Measurements from ENCODE around the gene ZNF185. TPM values are rescaled to one million over a fixed set of nuclear protein-coding genes. Genes with fewer than 3 reads are reported as not detected.

Gene ZNF185
- 10 to 100 TPM; 48.3 to 53.0 (median 49.6) TPM for polyA plus RNA-seq (ENCODE audit: insufficient read length in 4 of 4)

DNA sequence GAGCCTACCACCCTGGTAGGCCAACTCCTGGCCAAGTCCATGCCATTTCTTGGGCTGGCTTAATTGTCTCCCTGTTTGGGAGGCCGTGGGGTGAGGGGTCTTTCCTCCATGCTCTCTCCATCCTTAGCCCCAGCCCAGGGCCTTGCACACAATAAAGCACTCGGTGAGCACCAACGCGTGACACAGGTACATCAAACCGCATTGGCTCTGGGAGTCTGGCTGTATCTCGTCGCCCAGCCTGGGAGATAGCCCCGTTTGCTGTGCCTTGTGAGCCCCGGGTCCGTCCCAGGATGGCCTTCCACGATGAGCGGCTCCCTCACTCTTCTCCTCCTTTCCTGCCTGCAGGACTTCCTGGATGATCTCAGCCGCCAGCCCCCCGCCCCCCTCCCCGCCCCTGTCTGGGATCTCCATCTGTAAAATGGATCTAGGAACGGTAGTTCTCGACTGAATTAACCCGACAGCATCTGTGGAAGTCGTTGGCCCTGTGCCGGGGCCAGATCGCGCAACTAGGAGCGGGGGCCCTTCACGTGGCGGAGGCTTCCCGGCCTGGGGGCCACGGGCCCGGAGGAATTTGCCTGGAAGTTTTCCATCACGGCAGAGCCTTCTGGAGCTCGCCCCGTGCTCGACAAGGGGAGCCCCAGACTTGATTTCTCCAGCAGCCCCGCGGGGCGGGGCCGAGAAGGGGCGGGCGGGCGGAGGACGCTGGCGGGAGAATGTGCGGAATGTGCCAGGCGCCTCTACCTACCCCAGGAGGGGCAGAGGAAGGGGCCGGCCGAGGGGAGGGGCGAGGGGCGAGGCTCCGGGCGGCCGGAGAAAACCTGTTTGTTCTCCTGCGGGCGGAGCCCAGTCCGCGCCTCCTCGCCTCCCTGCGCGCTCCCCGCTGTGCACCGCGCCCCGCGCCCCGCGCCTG, at the start of gene ZNF185:
Gene ZNF185 (plus strand): TSS at position 846 of the 910 bp plus-strand sequence. CDS start 16,423 bp downstream, outside the sequence.
- DNase-seq (ENCODE audit: low read depth in 4 of 4, low spot score in 3 of 4): peak in 1 of 4 donors; percentile 36

DNA sequence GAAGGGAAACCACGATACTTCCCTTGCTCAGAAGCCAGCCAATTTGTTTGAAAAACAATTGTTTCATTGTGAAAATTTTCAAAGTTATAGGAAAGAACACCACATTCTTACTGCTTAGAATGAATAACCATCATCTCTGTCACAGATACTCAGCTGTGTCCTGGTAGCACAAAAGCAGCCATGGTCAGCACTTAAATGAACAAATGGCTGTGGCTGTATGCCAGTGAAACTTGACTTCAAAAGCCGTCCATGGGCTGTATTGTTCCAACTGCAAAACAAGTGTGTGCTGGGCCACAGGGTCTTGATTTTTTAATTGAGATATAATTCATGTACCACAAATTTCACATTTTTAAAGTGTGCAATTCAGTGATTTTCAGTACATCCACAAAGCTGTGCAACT, 47.4 kb upstream of the ZNF185 start:
- no peak for DNase-seq (ENCODE audit: low read depth in 4 of 4, low spot score in 3 of 4)

DNA sequence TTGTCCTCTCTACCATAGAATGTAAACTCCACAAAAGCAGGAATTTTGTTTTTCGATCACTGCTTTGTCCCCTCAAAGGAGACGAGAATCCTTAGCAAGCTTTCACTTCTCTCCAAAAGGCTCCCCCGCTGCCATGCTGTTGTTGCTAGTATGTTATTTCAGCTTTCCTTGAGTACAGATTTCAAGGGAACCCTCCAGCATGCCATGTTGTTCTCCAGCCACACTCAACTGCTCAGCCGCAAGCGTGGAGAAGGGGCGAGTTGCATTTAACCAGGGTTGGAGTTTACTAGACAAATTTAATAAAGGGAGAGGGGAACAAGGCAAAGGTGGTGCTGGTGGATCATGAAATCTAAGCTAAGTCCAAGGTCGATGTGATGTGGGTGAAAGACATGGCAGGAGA, 43.9 kb upstream of the ZNF185 start:
- no peak for DNase-seq (ENCODE audit: low read depth in 4 of 4, low spot score in 3 of 4)

DNA sequence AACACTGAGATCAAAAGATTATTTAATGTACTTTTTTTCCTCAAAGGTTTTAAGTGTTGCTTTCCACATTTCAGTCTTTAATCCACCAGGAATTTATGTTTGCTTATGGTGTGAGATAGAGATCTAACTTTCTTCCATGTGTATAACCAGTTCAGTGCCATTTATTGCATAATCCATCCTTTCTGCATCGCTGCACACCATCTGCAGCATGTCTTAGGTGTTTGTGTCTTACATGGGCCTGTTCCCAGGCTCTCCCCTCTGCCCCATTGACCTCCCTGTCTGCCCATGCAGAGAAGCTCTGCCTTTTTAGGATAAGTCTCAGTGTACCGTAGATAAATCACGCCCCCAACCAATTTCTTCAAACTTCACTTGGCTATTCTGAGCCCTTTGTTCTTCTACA, 36.8 kb upstream of the ZNF185 start:
- DNase-seq (ENCODE audit: low read depth in 4 of 4, low spot score in 3 of 4): no peak

DNA sequence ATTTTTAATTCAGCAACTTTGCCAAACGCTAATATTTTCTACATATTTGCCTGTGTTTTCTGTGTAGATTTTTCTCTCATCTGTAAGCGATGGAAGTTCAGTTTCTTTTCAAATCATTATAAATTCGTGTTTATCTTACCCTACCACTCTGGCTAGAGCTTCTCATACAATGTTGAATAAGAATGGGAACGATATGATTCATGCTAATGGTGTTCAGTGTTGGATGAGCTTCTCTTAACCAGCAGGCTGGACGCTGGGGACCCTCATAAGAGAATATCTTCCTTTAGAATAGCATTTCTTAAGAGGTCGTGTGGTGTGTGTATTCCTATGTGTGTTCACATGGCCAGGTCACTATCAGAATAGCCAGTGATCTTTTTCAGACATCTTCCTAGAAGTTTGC, 36.0 kb upstream of the ZNF185 start:
- DNase-seq (ENCODE audit: low read depth in 4 of 4, low spot score in 3 of 4): no peak

DNA sequence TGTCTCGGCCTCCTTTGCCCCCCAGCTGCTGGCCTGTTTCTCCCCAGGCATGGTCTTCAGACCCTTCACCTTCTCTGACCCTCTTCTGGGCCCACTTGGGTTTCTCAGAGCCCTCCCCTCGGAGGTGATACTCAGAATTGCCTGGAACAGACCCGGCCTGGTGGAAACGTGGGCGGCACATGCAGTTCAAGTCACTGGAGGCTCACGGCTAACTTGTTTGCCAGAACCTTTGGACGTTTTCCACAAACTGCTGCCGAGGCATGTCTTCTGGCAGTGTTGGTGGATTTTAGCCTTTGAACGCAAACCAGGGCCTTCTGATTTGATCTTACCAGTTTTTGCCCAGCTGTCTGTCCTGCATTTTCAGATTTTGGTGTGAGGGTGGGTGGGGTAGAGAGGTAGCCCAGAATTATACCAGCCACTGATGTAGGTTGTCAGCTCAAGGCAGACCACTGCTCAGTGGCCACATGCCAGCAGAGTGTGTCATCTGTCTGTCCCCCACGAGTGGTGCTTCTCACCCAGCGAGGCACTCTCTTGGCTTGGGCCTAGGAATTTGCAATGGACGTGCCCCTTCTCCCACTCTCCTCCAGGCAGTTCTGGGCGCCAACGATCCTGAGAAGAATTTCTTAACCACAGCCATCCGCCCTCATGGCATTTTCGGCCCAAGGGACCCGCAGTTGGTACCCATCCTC, 32.5 kb upstream of the ZNF185 start:
- no peak for DNase-seq (ENCODE audit: low read depth in 4 of 4, low spot score in 3 of 4)

DNA sequence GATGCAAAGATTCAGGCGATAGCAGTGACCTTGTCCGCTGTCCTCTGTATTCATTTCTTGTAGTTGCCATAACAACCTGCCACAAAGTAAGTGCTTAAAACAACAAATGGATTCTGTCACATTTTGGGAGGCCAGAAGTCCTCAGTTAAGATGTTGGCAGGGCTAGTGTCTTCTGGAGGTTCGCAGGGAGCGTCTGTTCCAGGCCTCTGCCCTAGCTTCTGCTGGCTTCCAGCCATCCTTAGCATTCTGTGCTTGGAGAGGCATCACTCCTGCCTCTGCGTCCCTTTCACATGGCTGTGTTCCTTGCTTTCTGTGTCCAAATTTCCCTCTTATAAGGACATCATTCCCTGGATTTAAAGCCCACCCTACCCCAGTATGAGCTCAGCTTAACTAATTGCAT, 31.5 kb upstream of the ZNF185 start:
- DNase-seq (ENCODE audit: low read depth in 4 of 4, low spot score in 3 of 4): no peak

DNA sequence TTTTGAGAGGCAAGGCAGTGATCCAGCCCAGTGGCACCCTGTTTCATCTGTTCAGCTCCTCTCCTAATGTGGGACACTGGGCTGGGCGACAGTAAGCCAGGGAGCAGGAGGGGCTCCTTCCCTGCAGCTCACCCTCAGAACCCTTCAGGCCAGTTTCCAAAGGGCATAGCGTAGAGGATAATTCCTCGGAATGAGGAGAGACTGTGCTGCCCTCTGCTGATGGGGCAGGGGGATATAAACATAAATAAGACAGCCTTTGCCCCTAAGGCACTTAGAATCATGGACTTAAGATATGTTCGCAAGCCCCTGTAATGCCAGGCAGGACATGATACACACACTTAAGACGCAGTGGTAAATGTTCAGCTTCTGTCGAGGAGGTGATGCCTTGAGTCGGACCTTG, 27.9 kb upstream of the ZNF185 start:
- no peak for DNase-seq (ENCODE audit: low read depth in 4 of 4, low spot score in 3 of 4)

DNA sequence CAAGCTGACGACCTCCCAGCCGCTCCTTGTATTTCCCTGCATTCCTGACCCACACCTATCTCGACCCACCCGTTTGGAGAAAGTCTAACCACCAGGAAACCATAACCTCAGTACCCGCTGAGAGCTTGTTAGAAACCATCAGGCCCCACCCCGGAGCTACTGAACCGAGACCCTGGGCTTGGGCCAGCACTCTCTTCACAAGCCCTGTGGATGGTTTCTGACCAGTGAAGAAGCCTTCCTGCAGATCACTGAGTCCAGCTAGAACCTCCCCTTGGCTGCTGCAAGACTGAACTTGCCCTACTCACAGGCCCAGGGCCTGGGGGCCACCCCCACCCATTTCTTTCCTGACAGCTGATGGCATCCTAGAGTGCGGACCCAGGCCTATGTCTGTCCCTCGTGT, 26.6 kb upstream of the ZNF185 start:
- DNase-seq (ENCODE audit: low read depth in 4 of 4, low spot score in 3 of 4): no peak

DNA sequence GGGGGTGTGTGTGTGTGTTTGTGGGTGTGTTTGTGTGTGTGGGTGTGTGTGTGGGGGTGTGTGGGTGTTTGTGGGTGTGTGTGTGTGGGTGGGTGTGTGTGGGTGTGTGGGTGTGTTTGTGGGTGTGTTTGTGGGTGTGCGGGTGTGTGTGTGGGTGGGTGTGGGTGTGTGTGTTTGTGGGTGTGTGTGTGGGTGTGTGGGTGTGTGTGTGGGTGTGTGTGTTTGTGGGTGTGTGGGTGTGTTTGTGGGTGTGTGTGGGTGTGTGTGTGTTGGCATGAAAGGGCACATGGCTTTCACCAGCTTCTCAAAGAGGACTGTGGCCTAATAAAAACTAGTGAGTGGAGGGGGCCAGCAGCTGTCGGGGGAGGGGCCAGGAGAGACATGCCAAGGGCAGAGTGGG, 25.3 kb upstream of the ZNF185 start:
- DNase-seq (ENCODE audit: low read depth in 4 of 4, low spot score in 3 of 4): no peak

DNA sequence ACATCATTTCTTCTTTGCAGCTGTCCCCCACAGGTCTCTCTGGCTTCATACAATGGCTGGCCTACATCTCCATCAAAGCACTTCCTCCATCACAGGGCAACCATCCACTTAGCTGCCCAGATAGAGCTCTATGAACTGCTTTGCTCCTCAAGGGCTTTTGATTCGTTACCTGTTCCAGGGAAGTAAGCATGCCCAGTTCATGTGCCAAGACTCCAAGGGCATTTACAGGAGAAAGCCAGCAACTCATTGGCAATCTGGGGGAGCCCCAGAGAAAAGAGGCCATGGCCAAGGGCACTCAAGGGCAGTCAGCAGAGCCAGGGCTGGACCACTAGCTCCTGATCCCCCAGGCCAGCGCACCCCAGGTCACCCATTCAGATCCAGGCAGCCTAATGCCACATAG, 24.5 kb upstream of the ZNF185 start:
- no peak for DNase-seq (ENCODE audit: low read depth in 4 of 4, low spot score in 3 of 4)

GRCh38 chrX:152876931-152877840, 20.7 kb upstream of the ZNF185 start:
- no peak for DNase-seq (ENCODE audit: low read depth in 4 of 4, low spot score in 3 of 4)

DNA sequence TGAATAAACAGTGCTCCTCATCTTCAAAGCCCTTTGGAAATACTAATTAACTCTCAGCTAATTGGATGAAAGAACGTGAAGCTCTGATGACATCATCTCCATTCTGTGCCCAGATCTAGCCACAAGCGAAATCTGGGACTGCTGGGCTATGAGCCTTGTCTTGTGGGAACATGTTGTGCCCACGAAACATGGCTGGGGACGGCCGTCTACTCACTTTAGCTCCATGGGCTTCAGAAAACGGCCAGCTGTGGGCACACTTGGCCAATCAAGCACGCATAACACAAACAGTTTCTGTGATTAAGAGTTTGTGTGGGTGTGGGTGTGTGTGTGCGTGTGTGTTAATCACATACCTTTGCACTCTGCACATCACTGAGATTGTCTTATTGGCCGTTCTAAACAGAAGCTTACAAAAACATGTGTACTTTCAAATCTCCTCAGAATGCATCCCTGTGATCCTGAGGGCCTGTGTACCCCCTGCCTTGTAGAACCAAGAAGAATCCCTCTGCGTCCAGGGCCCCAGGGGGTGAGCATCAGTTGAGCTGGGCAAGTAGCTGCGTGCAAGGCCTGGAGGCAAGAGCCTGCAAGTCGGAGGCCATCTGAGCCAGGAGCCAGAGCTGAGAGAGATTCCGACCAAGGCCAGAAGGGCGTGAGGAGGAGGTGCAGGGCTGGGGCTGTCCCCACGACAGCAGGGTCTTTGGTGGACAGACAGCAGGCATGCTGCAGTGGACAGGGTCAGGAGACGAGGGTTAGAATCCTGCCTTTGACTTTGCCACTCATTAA, 18.7 kb upstream of the ZNF185 start:
- no peak for DNase-seq (ENCODE audit: low read depth in 4 of 4, low spot score in 3 of 4)

- no peak for DNase-seq (ENCODE audit: low read depth in 4 of 4, low spot score in 3 of 4)
Measured at GRCh38 chrX:152881289-152881688, 16.6 kb upstream of the ZNF185 start.

DNA sequence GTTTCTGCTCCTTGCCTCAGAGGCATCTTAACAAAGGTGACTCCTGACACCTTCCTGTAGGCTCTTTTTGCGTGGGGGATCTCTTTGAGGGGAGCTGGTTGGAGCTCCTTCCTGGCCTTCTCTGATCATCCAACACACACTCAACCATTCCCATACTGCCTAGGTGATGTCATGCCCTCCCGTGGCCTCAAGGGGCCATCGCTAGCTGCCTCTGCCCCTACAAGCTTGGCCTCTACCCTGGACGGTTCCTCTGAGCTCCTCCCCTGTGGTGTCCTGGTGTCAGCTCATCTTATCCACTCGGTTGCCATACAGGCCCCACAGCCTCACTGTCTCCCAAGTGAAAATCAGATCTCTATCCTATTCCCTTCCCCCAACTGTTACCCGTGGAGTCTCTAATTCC, 13.7 kb upstream of the ZNF185 start:
- no peak for DNase-seq (ENCODE audit: low read depth in 4 of 4, low spot score in 3 of 4)

GRCh38 chrX:152886716-152887115, 11.2 kb upstream of the ZNF185 start:
- DNase-seq (ENCODE audit: low read depth in 4 of 4, low spot score in 3 of 4): no peak

DNA sequence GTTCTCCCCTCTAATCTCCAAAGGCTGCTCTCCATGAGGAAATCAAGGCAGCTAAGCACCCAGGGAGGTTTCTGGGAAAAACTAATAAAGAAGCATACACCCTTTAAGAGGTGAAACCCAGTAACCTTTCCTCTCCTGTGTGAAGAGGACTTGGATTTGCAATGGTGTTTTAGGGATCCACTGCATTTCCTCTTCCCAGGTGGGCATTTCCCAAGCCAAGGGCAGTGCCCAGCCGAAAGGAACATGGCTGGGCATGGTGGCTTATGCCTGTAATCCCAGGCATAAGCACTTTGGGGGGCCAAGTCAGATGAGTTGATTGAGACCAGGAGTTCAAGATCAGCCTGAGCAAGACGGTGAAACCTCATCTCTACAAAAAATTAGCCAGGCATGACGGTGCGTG, 5.4 kb upstream of the ZNF185 start:
- no peak for DNase-seq (ENCODE audit: low read depth in 4 of 4, low spot score in 3 of 4)

DNA sequence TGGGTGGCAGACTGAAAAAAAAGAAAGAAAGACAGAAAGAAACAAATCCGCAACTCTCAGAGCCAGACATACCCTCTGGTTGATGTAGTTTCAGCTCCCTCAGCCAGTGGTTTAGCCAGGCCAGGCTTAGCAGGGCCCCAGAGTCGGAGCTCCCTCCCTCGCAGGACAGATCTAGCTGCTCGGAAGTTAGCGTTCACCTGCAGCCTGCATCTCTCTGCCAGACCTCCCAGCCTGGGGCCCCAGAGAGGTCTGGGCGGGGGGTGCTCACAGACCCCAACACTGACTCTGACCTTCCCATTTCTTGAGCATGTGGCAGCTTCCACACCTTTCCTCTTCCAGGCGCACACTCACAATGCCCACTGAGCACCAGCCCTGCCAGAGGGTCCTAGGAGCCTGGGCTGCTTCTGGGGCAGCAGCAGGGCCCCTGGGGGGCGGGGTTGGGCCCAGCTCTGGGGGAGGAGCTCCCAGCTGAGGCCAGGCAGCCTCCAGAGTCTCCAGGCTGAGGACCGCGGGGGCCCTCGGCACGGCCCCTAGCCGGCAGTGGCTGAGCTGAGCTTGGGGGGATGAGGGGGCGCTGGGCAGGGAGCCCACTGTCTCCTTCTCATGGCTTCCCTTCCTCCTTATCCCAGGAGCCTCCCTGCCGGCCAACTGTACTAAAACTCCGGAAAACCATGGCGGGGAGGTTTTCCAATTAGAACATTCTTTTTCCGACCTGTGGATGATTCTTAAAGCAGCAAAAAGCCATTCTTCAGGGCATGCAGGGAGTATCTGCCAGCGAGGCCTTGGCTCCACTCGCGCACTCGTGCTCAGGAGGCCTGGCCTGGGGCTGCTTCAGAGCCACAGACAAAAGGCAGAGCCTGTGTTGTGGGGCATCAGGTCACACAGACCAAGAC, 4.6 kb upstream of the ZNF185 start:
- no peak for DNase-seq (ENCODE audit: low read depth in 4 of 4, low spot score in 3 of 4)

- DNase-seq (ENCODE audit: low read depth in 4 of 4, low spot score in 3 of 4): no peak
Measured at GRCh38 chrX:152893980-152894610, 3.8 kb upstream of the ZNF185 start.
